ENCODE results near the gene TTYH1. TPM values are rescaled to one million over a fixed set of nuclear protein-coding genes. Genes with fewer than 3 reads are reported as not detected.
"Not testable (repeated sequence)": the region's sequence is repeated elsewhere in the genome, so short reads cannot be mapped to it uniquely, and the experiment has no call there.

TTYH1 gene
- polyA plus RNA-seq, 3 donors: 11.5 to 14.4 (median 14.1) TPM

GRCh38 chr19:54436628-54437252 lies 21.5 kb downstream of the TTYH1 start:
- DNase-seq: no peak

DNA sequence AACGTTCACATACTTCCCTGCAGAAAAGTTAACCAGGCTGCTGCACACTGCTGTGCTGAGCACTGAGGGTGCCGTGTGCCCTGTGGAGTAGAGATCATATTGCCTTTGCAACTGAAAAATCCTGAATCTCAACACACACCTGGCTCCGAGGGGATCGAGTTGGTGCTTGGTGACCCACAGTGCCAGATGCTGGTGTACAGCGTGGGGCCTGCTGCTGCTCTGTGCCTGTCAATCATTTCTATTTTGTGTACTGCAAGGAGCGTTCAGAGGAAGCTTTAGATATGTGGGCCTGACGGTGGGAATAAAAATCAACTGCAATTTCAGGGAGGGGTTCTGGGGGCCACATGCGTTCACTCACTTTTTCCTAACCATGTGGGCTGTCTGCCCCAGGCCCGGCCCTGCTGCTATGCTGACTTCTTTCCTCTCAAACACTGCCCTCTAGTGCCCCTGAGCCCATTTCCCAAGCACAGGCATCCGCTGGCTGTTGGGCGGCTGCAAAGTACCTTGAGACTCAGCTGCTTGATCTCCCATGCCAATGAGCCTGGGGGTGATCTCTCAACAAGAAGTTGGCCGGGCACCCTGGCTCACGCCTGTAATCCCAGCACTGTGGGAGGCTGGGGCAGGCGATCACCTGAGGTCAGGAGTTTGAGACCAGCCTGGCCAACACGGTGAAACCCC lies 24.0 kb downstream of the TTYH1 start:
- no peak for DNase-seq

DNA sequence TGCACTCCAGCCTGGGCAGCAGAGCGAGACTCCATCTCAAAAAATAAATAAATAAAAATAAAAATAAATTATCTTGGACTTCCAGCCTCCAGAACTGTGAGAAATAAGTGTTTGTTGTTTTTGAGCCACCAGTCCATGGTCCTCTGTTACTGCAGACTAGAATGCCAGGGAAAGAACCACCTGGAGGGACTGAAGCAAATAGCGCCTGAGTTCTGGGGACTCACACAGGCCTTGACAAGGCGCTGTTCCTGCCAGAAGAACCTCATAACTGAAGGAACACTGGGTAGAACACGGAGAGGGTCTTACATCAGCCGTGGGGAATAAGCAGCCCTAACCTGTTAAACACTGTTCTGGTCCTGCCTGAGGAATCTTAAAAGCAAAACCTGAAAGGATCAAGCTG lies 25.4 kb downstream of the TTYH1 start:
- DNase-seq: no peak

DNA sequence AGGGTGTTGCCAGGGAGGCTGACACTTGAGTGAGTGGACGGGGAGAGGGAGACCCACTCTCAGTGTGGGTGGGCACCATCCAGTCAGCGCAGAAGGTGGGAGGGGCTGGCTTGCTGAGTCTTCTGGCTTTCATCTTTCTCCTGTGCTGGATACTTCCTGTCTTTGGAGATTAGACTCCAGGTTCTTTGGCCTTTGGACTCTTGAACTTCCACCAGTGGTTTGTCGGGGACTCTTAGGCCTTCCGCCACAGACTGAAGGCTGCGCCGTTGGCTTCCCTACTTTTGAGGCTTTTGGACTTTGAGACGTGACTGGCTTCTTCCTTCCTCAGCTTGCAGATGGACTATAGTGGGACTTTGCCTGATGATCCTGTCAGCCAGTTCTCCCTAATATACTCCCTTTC lies 29.5 kb downstream of the TTYH1 start:
- no peak for DNase-seq

DNA sequence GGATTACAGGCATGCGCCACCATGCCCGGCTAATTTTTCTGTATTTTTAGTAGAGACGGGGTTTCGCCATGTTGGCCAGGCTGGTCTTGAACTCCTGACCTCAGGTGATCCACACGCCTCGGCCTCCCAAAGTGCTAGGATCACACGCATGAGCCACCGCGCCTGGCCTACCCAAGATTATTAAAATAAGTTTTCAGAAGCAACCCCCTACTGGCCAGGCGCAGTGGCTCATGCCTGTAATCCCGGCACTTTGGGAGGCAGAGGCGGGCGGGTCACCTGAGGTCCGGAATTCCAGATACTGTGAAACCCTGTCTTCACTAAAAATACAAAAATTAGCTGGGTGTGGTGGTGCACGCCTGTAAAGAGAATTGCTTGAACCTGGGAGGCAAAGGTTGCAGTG lies 31.1 kb downstream of the TTYH1 start:
- DNase-seq: not testable (repeated sequence)

DNA sequence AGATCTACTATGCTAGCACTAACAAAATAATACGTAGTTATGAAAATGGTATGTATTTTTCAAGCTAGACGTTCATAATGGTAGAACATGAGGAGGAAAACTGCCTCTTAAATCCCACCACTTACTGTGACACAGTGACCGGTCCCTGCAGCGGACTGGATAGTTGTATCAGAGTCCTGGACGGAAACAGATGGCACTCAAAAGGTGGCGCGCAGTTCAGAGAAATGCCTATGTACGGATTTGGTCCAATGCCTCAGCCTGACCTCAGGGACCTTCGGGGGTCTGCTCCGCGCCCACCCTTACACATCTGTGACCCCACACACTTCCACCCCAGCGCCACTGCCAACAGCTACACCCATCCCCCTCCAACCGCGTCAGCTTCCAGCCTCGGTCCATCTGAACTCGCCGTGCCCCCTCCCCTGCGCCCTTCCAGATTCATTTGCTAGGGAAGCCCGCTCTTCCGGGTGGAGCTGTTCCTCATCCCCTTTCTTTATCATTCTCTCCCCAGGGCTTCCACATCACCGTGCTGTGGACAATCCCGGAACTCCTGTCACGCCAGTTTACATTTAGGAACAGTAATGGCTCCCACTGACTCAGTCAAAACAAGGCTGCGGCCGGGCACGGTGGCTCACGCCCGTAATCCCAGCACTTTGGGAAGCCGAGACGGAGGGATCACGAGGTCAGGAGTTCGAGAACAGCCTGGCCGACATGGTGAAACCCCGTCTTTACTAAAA lies 32.9 kb downstream of the TTYH1 start:
- DNase-seq: peak; percentile 66

GRCh38 chr19:54448774-54449700 lies 33.8 kb downstream of the TTYH1 start, which contains the start of gene LENG8:
Gene LENG8, plus strand, starts transcription at chr19:54449199. Its CDS starts 2,146 bp downstream, at chr19:54451345.
- DNase-seq: peak; percentile 97

DNA sequence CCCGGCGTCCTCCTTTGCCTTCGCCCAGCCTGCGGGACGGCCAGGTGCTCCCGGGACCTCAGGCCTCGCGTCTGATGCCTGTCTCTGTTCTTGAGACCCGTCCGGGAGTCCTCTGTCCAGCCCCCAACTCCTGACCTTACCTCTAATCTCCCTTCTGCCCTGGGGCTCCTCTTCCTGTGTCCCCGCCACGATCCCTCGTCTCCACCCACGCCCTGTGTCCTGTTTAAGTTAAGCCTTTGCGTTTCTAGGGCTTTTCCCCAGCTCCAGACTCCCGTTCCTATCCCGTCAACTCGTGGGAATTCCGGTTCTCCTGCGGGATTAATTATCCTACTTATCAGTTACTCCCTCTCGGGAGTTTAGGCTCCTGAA lies 34.4 kb downstream of the TTYH1 start:
- no peak for DNase-seq

GRCh38 chr19:54451331-54451871 lies 36.1 kb downstream of the TTYH1 start:
- DNase-seq: no peak

DNA sequence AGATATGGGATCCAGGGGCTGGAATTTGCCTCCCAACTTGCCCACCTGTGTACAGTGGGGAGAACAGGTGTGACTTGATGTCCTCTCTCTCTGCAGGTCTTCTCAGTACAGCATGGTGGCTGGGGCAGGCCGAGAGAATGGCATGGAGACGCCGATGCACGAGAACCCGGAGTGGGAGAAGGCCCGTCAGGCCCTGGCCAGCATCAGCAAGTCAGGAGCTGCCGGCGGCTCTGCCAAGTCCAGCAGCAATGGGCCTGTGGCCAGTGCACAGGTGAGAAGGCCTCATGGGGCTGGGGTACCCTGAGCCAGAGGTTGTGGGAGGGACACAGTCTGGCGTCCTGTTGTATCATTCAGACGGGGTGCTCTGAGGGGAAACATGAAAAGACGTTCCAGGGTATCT lies 36.7 kb downstream of the TTYH1 start:
- DNase-seq: no peak

DNA sequence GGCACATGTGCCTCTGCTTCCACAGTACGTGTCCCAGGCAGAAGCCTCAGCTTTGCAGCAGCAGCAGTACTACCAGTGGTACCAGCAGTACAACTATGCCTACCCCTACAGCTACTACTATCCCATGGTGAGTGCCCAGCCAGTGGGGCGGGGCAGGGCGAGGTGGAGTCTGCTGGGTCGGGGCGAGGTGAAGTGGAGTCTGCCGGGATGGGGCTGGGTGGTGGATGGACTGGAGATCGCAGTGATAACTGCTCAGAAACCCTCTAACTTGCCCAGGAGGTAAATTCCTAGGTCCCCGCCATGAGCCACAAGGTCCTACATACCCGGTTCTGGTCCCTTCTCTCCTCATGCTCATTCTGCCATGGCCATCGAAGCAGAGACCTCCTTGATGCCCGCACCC lies 37.4 kb downstream of the TTYH1 start:
- DNase-seq: no peak

DNA sequence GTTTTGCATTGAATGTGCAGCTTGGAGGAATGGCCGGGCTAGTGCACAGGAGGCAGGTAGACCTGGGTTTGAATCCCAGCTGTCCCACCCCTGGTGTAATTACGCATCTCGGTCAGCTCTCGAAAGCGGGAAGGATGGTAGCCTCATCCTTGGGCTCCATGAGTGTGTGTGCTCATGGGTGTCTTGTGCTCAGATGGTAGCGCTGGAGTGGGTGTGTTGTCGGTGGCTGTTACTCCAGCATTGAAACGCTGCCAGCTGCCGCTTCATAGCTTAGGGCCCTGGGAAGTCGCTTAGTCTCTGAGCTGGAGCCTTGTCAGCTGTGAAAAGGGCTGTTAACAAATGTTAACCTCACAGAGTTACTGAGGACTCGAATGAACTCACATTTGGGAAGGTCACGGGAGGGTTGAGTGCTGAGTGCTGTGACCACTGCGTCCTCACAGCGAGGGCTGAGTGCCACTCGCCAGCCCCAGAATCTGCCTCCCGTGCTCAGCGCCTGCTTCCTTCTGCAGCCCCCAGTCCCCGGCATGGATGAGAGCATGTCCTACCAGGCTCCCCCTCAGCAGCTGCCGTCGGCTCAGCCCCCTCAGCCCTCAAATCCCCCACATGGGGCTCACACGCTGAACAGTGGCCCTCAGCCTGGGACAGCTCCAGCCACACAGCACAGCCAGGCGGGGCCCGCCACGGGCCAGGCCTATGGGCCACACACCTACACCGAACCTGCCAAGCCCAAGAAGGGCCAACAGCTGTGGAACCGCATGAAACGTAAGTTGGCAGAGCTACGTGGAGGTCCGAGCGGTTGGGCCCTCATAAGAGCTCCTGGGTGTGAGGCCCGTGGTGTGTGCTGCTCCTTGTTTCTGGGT lies 38.9 kb downstream of the TTYH1 start:
- DNase-seq: no peak

GRCh38 chr19:54454781-54455675 lies 39.8 kb downstream of the TTYH1 start:
- no peak for DNase-seq

DNA sequence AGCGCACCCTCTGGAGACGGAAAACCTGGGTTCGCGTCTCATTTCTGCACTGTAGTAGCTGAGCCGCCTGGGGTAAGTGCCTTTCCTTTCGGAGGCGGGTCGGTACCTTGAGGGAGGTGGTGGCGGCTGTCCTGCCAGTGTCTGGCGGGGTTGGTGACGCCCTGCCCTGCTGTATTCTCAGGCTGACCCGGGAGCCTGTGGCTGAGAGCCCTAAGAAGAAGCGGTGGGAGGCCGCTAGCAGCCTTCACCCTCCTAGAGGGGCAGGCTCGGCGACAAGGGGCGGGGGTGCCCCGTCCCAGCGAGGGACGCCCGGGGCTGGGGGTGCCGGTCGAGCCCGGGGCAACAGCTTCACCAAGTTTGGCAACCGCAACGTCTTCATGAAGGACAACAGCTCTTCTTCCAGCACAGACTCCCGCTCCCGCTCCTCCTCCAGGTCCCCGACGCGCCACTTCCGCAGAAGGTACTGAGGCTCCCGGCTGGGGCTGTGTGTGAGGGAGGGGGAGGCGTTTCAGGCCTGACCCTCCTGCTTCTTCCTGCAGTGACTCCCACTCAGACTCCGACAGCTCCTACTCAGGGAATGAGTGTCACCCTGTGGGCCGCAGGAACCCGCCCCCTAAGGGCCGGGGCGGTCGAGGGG lies 40.6 kb downstream of the TTYH1 start:
- no peak for DNase-seq

- no peak for DNase-seq
Observed at GRCh38 chr19:54456423-54457373, 41.4 kb downstream of the TTYH1 start.

DNA sequence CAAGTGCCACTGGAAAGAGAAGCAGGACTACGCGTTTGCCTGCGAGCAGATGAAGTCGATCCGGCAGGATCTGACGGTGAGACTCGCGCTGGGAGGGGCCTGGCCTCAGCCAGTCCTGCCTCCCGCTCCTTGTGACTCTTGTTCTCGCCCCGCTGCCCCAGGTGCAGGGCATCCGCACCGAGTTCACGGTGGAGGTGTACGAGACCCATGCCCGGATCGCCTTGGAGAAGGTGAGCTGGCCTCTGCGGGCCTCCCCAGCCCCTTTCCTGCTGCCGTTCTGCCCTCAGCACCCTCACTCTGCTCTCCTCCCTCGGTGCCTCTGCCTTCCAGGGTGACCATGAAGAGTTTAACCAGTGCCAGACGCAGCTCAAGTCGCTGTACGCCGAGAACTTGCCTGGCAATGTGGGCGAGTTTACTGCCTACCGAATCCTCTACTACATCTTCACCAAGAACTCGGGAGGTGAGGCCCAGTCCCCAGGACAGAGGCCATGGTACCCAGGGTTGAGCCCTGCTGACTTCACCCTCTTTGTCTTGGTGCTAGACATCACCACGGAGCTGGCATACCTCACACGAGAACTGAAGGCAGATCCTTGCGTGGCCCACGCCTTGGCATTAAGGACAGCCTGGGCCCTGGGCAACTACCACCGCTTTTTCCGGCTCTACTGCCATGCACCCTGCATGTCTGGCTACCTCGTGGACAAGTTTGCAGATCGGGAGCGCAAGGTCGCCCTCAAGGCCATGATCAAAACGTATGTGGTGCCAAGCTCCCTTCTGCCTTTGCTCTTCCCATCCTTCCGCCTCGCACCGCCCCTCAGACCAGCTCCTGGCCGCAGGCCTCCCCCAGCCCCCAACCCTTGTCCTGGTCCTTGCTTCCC lies 42.7 kb downstream of the TTYH1 start:
- DNase-seq: no peak
